ENCODE data around the gene CALML5.

CALML5 gene

GRCh38 chr10:5460468-5461202 lies 38.7 kb downstream of the CALML5 start:
- DNase-seq: no peak

- DNase-seq: no peak
These were observed 40.2 kb downstream of the CALML5 start for GRCh38 chr10:5458949-5459747.

GRCh38 chr10:5458425-5458824 lies 40.9 kb downstream of the CALML5 start:
- no peak for DNase-seq

- DNase-seq: no peak
These were observed 41.6 kb downstream of the CALML5 start for GRCh38 chr10:5457741-5458140.

GRCh38 chr10:5456563-5456962 lies 42.8 kb downstream of the CALML5 start:
- DNase-seq: no peak

GRCh38 chr10:5453749-5454489 lies 45.5 kb downstream of the CALML5 start:
- no peak for DNase-seq

- DNase-seq: no peak
These were observed 48.6 kb downstream of the CALML5 start for GRCh38 chr10:5450605-5451384.

- no peak for DNase-seq
These were observed 49.5 kb downstream of the CALML5 start for GRCh38 chr10:5449823-5450222.

- DNase-seq: no peak
These were observed 50.1 kb downstream of the CALML5 start for GRCh38 chr10:5449227-5449626.
